ENCODE data around the gene PPP1R13B.
"Not testable (repeated sequence)": the region's sequence is repeated elsewhere in the genome, so short reads cannot be mapped to it uniquely, and the experiment has no call there.

Gene PPP1R13B

GRCh38 chr14:103847451-103848174, at the start of gene PPP1R13B:
PPP1R13B (minus strand) TSS chr14:103847575; CDS start chr14:103847307, 268 bp downstream.
- peak; percentile 80 to 87 for DNase-seq

GRCh38 chr14:103896578-103896977, 49.2 kb upstream of the PPP1R13B start:
- no peak for DNase-seq

- no peak for DNase-seq
Measured at GRCh38 chr14:103894723-103895059, 47.3 kb upstream of the PPP1R13B start.

- no peak for DNase-seq
Measured at GRCh38 chr14:103894034-103894722, 46.8 kb upstream of the PPP1R13B start.

GRCh38 chr14:103892247-103892646, 44.9 kb upstream of the PPP1R13B start:
- no peak for DNase-seq

GRCh38 chr14:103891667-103892215, 44.4 kb upstream of the PPP1R13B start:
- no peak for DNase-seq

GRCh38 chr14:103890821-103891666, 43.7 kb upstream of the PPP1R13B start:
- DNase-seq = no peak

GRCh38 chr14:103890052-103890371, 42.6 kb upstream of the PPP1R13B start:
- no peak for DNase-seq

- DNase-seq = peak in 1 of 2 experiments; percentile 28
Measured at GRCh38 chr14:103889313-103890051, 42.1 kb upstream of the PPP1R13B start.

- not testable (repeated sequence) for DNase-seq
Measured at GRCh38 chr14:103889002-103889312, 41.6 kb upstream of the PPP1R13B start.

GRCh38 chr14:103887557-103888115, 40.3 kb upstream of the PPP1R13B start:
- DNase-seq = no peak

GRCh38 chr14:103887170-103887501, 39.8 kb upstream of the PPP1R13B start:
- no peak for DNase-seq

- no peak for DNase-seq
Measured at GRCh38 chr14:103886304-103887169, 39.2 kb upstream of the PPP1R13B start.

- no peak for DNase-seq
Measured at GRCh38 chr14:103885509-103885932, 38.1 kb upstream of the PPP1R13B start.

- no peak for DNase-seq
Measured at GRCh38 chr14:103884854-103885253, 37.5 kb upstream of the PPP1R13B start.

- no peak for DNase-seq
Measured at GRCh38 chr14:103883263-103883523, 35.8 kb upstream of the PPP1R13B start.

GRCh38 chr14:103882503-103883262, 35.3 kb upstream of the PPP1R13B start:
- no peak for DNase-seq

GRCh38 chr14:103881268-103882201, 34.2 kb upstream of the PPP1R13B start:
- no peak for DNase-seq

- no peak for DNase-seq
Measured at GRCh38 chr14:103880348-103881267, 33.2 kb upstream of the PPP1R13B start.
